DND-41 (cell line): ENCODE results near the gene DDIT3.

Experiments
- ATAC-seq: fragments of 200-7000 bp; cut with Tn5 transposase; 3 replicates; pipeline ENCODE4 v1.9.1; 2021; ENCODE audit warnings: low read depth; ENCODE audit not compliant: insufficient read depth
- DNase-seq: peaks from one replicate; pipeline ENCODE4 v3.0.0-alpha.2; 2020
- H2AFZ ChIP-seq: 2 replicates; pipeline ENCODE4 v1.6.0; 2012; ENCODE audit warnings: low read depth, low read length
- H3K27ac ChIP-seq: 2 replicates; pipeline ENCODE4 v1.5.1; 2012; ENCODE audit warnings: low read length, inconsistent platforms
- H3K27me3 ChIP-seq: fragments of 200-600 bp; sonication (generic); 2 replicates; pipeline ENCODE4 v1.6.0; 2012; ENCODE audit warnings: low read length, mild to moderate bottlenecking, inconsistent platforms; ENCODE audit not compliant: insufficient read depth, poor library complexity
- H3K36me3 ChIP-seq: 2 replicates; pipeline ENCODE4 v1.5.1; 2012; ENCODE audit warnings: low read length, inconsistent platforms; ENCODE audit not compliant: insufficient read depth
- H3K4me1 ChIP-seq: 2 replicates; pipeline ENCODE4 v1.5.1; 2012; ENCODE audit warnings: mild to moderate bottlenecking, low read length; ENCODE audit not compliant: insufficient read depth
- H3K4me2 ChIP-seq: 2 replicates; pipeline ENCODE4 v1.6.0; 2012; ENCODE audit warnings: mild to moderate bottlenecking, moderate library complexity, low read length, inconsistent platforms; ENCODE audit not compliant: insufficient read depth
- H3K4me3 ChIP-seq, 2 experiments: fragments of 200-600 bp in 1 of 2; shearing (Covaris generic) in 1 of 2; 2 replicates each; pipeline ENCODE4 v1.5.1; 2012 to 2016; ENCODE audit warnings: inconsistent platforms in 2 of 2, low read length in 2 of 2, mild to moderate bottlenecking in 2 of 2, low read depth in 1 of 2, moderate library complexity in 1 of 2
- H3K79me2 ChIP-seq: 2 replicates; pipeline ENCODE4 v1.6.0; 2012; ENCODE audit warnings: low read length, inconsistent platforms; ENCODE audit not compliant: insufficient read depth
- H3K9ac ChIP-seq: 2 replicates; pipeline ENCODE4 v1.6.0; 2012; ENCODE audit warnings: low read depth, mild to moderate bottlenecking, inconsistent platforms, low read length, moderate library complexity
- H3K9me3 ChIP-seq: 2 replicates; pipeline ENCODE4 v1.5.1; 2012; ENCODE audit warnings: low read length, moderate library complexity, mild to moderate bottlenecking, inconsistent platforms; ENCODE audit not compliant: insufficient read depth, severe bottlenecking
- H4K20me1 ChIP-seq: 2 replicates; pipeline ENCODE4 v1.6.0; 2012; ENCODE audit warnings: low read length; ENCODE audit not compliant: insufficient read depth
- EZH2 ChIP-seq: IDR thresholded peaks from 3 replicates; pipeline ENCODE4 v1.6.1; 2012; ENCODE audit warnings: borderline replicate concordance, low read depth, mild to moderate bottlenecking, moderate library complexity, low read length, inconsistent platforms; ENCODE audit not compliant: severe bottlenecking
- TF ChIP-seq, protein P1 (sequence below): IDR thresholded peaks from 2 replicates; pipeline ENCODE4 v1.5.1; 2012; ENCODE audit warnings: borderline replicate concordance, low read length, moderate library complexity, mild to moderate bottlenecking; ENCODE audit not compliant: poor library complexity, severe bottlenecking; ENCODE audit errors: extremely low read depth

DDIT3 gene

DNA sequence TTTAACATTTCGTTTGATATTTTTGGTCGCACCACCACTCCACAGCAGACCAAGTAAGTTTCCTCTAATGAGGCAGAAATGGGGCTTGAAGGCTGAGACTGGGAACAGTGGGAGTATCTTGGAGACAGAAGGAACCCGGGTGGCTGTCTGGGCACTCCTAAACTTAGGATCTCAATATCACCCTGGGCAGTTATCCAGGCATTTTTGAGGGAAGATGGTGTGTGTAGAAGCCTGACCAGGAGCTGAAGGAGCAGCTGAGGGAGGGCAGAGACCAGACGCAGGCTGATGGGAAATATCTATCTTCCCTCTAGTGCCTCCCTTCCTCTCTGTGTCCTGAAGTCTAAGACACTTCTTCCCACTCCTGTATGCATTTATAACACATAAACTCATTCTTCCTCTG is 21.7 kb downstream of the DDIT3 start:
- Histone ChIP-seq H3K4me3 (no peak overlapping the region), H3K9me3 (no peaks in the 10 kb centered on the region), H3K4me2 (no peak overlapping the region), H3K4me1 (no peaks in the 10 kb centered on the region), H3K36me3 (peaks cover 77% of the 10 kb centered on the region), H4K20me1 (peaks cover 23% of the 10 kb centered on the region; the same call in 1 of the 2 replicates), H3K27ac (no peak overlapping the region), H3K27me3 (no peaks in the 10 kb centered on the region), H2AFZ (no peak overlapping the region), H3K9ac (no peak overlapping the region), H3K79me2 (peaks cover 42% of the 10 kb centered on the region)
- ATAC-seq (no peak), DNase-seq (no peak)
- TF ChIP-seq EZH2, result no peak
- TF ChIP-seq, protein P1, sequence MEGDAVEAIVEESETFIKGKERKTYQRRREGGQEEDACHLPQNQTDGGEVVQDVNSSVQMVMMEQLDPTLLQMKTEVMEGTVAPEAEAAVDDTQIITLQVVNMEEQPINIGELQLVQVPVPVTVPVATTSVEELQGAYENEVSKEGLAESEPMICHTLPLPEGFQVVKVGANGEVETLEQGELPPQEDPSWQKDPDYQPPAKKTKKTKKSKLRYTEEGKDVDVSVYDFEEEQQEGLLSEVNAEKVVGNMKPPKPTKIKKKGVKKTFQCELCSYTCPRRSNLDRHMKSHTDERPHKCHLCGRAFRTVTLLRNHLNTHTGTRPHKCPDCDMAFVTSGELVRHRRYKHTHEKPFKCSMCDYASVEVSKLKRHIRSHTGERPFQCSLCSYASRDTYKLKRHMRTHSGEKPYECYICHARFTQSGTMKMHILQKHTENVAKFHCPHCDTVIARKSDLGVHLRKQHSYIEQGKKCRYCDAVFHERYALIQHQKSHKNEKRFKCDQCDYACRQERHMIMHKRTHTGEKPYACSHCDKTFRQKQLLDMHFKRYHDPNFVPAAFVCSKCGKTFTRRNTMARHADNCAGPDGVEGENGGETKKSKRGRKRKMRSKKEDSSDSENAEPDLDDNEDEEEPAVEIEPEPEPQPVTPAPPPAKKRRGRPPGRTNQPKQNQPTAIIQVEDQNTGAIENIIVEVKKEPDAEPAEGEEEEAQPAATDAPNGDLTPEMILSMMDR, result no peak

DNA sequence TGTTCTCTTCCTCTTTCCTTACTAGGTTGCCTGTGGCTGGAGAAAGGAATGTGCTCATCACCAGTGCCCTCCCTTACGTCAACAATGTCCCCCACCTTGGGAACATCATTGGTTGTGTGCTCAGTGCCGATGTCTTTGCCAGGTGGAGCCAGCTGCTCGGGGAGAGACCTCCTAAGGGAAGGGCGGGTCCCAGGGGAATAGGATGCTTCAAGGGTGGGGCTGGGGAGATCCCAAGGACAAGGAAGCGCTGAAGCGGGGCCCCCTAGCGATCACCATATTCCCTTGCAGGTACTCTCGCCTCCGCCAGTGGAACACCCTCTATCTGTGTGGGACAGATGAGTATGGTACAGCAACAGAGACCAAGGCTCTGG is 22.2 kb downstream of the DDIT3 start:
- DNase-seq (no peak), ATAC-seq (peak; percentile 34; the same call in 1 of the 3 replicates)
- no peak overlapping the region for H3K4me3 ChIP-seq
- no peak overlapping the region for H2AFZ ChIP-seq
- H3K79me2 ChIP-seq, result peaks cover 42% of the 10 kb centered on the region
- H3K4me2 ChIP-seq, result no peak overlapping the region
- H3K9ac ChIP-seq, result no peak overlapping the region
- no peaks in the 10 kb centered on the region for H3K9me3 ChIP-seq
- no peaks in the 10 kb centered on the region for H3K4me1 ChIP-seq
- peaks cover 74% of the 10 kb centered on the region for H3K36me3 ChIP-seq
- TF ChIP-seq EZH2, result no peak
- TF ChIP-seq, protein P1, result no peak
- no peaks in the 10 kb centered on the region for H3K27me3 ChIP-seq
- no peak overlapping the region for H3K27ac ChIP-seq
- peaks cover 23% of the 10 kb centered on the region; the same call in 1 of the 2 replicates for H4K20me1 ChIP-seq

DNA sequence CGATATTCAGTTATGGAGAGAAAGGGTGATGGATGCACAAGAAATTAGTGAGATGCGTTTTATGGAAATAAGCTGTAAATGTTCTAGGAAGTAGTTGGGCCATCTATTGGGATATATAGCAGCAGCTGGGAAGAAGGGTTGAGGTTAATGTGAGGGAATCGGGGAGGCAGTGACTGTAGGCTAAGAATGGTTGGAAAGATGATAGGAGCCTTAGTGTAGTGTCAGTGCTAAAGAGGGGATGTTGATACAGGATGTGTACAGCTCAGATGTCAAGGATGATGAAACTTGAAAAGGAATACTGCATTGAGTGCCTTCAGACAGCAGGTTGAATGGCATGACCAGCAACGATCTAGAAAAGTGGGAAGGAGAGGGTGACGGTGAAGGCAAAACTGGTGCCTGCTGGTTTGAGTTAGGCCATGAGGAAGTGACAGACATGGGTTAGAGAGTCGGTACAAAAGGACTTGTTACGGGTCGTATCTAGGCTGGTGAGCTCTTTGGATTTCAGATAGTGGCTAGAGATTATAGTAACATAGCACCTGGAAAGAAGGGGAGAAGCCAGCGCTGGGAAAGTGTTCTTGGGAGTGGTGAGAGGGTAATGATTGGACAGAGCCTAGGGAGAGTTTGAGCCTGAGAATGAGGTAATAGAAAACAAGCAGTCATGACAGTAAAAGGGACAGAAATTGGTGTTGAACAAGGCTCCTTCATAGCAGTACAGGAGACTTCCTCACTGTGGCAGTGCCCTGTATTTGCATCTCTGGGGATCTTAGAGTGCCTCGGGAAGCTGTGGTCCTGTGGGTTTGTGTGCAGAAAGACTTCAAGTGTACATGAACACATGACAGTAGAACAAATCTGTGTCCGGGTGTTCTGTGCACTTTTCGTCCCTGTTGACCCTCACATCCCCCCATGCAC is 22.8 kb downstream of the DDIT3 start:
- DNase-seq, result no peak
- H3K27ac ChIP-seq, result no peak overlapping the region
- H3K4me3 ChIP-seq, result no peak overlapping the region
- no peak overlapping the region for H3K4me2 ChIP-seq
- ATAC-seq, result peak; percentile 27
- peaks cover 28% of the 10 kb centered on the region; the same call in 1 of the 2 replicates for H4K20me1 ChIP-seq
- H3K9me3 ChIP-seq, result no peaks in the 10 kb centered on the region
- TF ChIP-seq, protein P1, result no peak
- no peak for TF ChIP-seq EZH2
- H3K27me3 ChIP-seq, result no peaks in the 10 kb centered on the region
- H3K36me3 ChIP-seq, result peaks cover 73% of the 10 kb centered on the region
- peaks cover 48% of the 10 kb centered on the region for H3K79me2 ChIP-seq
- H2AFZ ChIP-seq, result no peak overlapping the region
- no peak overlapping the region for H3K9ac ChIP-seq
- no peaks in the 10 kb centered on the region for H3K4me1 ChIP-seq
